ENCODE measurements around the gene MAML3.
A peak's percentile ranks its signal among the peaks of the same experiment; 100 is the strongest.
"Not testable (repeated sequence)": the region's sequence is repeated elsewhere in the genome, so short reads cannot be mapped to it uniquely, and the experiment has no call there.

The MAML3 gene

GRCh38 chr4:139725236-139725635, 428.7 kb downstream of the MAML3 start:
- DNase-seq (ENCODE audit: low spot score), result no peak

GRCh38 chr4:139721789-139722188, 432.2 kb downstream of the MAML3 start:
- no peak for DNase-seq (ENCODE audit: low spot score)

GRCh38 chr4:139720806-139721205, 433.2 kb downstream of the MAML3 start:
- no peak for DNase-seq (ENCODE audit: low spot score)

GRCh38 chr4:139719381-139720101, 434.4 kb downstream of the MAML3 start:
- DNase-seq (ENCODE audit: low spot score), result no peak

- DNase-seq (ENCODE audit: low spot score), result no peak
Observed at GRCh38 chr4:139718833-139719232, 435.2 kb downstream of the MAML3 start.

GRCh38 chr4:139718358-139718757, 435.6 kb downstream of the MAML3 start:
- no peak for DNase-seq (ENCODE audit: low spot score)

- DNase-seq (ENCODE audit: low spot score), result no peak
Observed at GRCh38 chr4:139715746-139716391, 438.1 kb downstream of the MAML3 start.

- no peak for DNase-seq (ENCODE audit: low spot score)
Observed at GRCh38 chr4:139712882-139713281, 441.1 kb downstream of the MAML3 start.

- DNase-seq (ENCODE audit: low spot score), result no peak
Observed at GRCh38 chr4:139711461-139711860, 442.5 kb downstream of the MAML3 start.

GRCh38 chr4:139710073-139710472, 443.9 kb downstream of the MAML3 start:
- DNase-seq (ENCODE audit: low spot score), result no peak

GRCh38 chr4:139709660-139710059, 444.3 kb downstream of the MAML3 start:
- DNase-seq (ENCODE audit: low spot score), result no peak

GRCh38 chr4:139704915-139705485, 449.0 kb downstream of the MAML3 start:
- DNase-seq (ENCODE audit: low spot score), result peak; percentile 2

- peak; percentile 69 for DNase-seq (ENCODE audit: low spot score)
Observed at GRCh38 chr4:139700568-139700967, 453.4 kb downstream of the MAML3 start.

GRCh38 chr4:139698167-139698925, 455.6 kb downstream of the MAML3 start:
- not testable (repeated sequence) for DNase-seq (ENCODE audit: low spot score)

GRCh38 chr4:139696491-139696890, 457.5 kb downstream of the MAML3 start:
- DNase-seq (ENCODE audit: low spot score), result no peak

- DNase-seq (ENCODE audit: low spot score), result no peak
Observed at GRCh38 chr4:139694522-139695107, 459.4 kb downstream of the MAML3 start.

GRCh38 chr4:139692309-139693012, 461.5 kb downstream of the MAML3 start:
- no peak for DNase-seq (ENCODE audit: low spot score)

- no peak for DNase-seq (ENCODE audit: low spot score)
Observed at GRCh38 chr4:139690419-139690818, 463.6 kb downstream of the MAML3 start.

- DNase-seq (ENCODE audit: low spot score), result no peak
Observed at GRCh38 chr4:139689093-139689722, 464.8 kb downstream of the MAML3 start.

GRCh38 chr4:139686988-139687387, 467.0 kb downstream of the MAML3 start:
- DNase-seq (ENCODE audit: low spot score), result no peak

GRCh38 chr4:139686130-139686529, 467.9 kb downstream of the MAML3 start:
- DNase-seq (ENCODE audit: low spot score), result no peak

Measured in activated CD4-positive, alpha-beta T cell treated with anti-CD3 and anti-CD28 coated beads, Interleukin-2, Interleukin-4, amounts not matched to agents 100 ng/mL and 50 ng/mL, durations not matched to agents 16 hours and 8 hours (primary cell).